Fibroblast of lung (primary cell): ENCODE data around the gene GPR149.

Experiments
- CTCF ChIP-seq, 2 donors: IDR thresholded peaks in 1 of 2; conservative IDR thresholded peaks in 1 of 2; 1 replicate in 1 of 2; 2 replicates in 1 of 2; pipeline ENCODE4 v1.5.1; 2011 to 2012; ENCODE audit warnings: low read length in 2 of 2, control low read depth in 1 of 2, inconsistent platforms in 1 of 2, low read depth in 1 of 2, mild to moderate bottlenecking in 1 of 2
- EZH2 ChIP-seq: IDR thresholded peaks from 2 replicates; pipeline ENCODE4 v1.5.1; 2012; ENCODE audit warnings: low read length, control low read depth, mild to moderate bottlenecking; ENCODE audit errors: missing control alignments

- no peak for TF ChIP-seq CTCF (conservative IDR thresholded peaks at IDR 0.05 in 1 of 2, IDR thresholded peaks at IDR 0.05 in 1 of 2; ENCODE audit: low read depth in 1 of 2, low read length in 2 of 2)
- no peak for TF ChIP-seq EZH2
These were observed 31.7 kb downstream of the GPR149 start for GRCh38 chr3:154398084-154398967.
